ENCODE results near the gene HPF1.
"Not testable (repeated sequence)": the region's sequence is repeated elsewhere in the genome, so short reads cannot be mapped to it uniquely, and the experiment has no call there.

HPF1 gene

DNA sequence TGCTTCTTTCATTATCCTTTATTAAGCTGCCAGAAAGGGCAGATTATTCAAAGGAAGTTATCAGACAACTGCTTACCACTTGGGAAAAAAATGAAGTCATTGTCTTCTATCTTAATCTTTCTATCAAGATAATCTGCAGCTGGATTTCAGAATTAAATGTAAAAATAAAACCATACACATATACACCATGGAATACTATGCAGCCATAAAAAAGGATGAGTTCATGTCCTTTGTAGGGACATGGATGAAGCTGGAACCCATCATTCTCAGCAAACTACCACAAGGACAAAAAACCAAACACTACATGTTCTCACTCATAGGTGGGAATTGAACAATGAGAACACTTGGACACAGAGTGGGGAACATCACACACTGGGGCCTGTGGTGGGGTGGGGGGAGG is 19.1 kb downstream of the HPF1 start:
- DNase-seq (ENCODE audit: low spot score): not testable (repeated sequence)

DNA sequence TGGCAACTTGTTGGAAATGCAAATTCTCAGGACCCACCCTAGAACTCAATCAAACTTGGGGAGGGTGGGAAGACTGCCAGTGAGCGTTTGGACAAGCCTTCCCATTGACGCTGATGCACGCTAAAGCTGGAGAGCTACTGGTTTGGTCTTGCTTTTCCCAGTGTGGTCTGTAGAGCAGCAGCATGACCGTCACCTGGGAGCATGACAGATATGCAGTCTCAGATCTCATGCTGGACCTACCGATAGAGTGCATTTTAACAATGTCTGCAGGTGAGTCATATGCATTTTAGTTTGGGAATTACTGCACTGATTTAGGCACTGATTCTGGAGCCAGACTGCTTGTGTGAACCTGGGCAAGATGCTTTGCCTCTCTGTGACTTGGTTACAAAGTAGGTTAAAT is 27.2 kb downstream of the HPF1 start:
- DNase-seq (ENCODE audit: low spot score): no peak

DNA sequence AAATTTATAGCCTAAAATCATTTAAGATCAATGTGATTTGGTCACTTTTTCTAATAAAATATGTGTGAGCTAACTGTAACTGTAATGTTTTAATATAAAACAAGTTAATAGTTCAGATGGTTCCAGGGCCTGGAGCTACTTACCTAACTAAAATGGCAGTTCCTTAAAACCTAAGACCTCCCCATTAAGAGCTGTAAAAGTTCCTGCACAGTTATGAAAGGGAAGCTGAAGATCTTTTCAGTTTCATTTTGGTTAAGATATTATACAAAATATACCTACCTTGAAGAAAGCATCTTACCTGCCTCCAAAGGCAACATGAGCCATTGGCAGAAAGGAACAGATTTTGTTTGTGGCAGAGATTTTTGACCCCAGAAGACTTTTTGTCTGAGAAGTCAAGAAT is 30.1 kb downstream of the HPF1 start:
- no peak for DNase-seq (ENCODE audit: low spot score)

DNA sequence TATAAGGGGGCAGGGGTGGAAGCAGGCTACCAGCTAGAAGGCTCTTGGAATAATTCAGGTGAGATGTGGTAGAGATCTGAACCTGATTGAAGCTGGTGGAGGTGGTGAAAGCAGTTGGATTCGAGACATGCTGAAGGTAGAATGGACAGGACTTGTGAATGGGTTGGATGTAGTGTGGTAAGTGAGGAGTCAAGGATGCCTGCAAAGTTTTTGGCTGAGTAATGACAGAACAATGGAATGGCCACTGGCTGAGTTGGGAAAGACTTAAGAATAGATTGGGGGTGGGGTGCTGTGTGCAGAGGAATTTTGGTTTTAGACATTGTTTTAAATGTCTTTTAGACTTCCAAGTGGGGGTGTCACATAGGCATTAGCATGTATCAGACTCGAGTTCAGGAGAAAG is 33.5 kb downstream of the HPF1 start:
- DNase-seq (ENCODE audit: low spot score): peak; percentile 29

DNA sequence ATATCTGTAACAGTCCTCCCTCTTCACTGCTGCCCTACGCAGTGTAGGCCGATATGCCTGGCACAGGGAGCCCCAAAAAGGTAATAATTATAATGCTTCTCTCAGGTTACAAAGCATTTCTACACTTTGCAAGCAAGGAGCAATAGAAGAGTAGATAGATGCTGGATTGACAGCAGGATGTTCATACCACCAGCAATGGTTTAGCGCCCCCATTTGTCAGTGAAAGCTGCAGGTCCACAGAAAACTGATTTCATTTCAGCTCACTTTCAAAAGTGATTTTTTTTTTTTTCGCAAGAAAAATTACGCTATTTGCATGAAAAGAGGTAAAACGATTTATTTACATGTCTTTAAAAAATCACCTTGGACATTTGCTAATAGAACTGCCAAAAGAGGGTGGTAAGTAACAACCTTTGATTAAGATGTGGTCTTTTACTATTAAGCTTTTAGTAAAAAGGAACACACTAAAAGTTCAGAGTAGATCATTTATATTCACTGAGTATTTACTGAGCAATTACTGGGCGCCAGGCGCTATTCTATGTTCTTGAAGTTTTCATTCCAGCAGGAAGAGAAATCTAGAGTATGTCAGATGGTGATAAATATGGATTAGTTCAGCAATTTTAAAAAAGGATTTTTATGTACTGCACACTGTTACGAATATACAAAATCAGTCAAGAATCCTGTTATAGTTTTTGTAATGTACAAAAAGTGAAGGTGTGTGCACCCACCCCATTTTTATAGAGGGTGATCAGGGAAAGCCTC is 34.4 kb downstream of the HPF1 start:
- no peak for DNase-seq (ENCODE audit: low spot score)

DNA sequence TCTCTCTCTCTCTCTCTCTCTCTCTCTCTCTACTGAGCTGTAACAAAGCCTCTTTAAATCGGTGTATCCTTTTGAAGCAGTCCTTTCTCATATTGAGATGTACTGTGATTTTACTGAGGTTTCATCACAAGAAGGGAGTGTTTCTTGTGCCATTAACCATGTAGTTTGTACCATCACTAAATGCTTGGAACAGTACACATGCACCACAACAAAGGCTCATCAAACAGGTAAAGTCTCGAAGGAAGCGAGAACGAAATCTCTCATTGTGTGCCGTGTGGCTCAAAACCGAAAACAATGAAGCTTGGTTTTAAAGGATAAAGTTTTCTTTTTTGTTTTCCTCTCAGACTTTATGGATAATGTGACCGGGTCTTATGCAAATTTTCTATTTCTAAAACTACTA is 37.2 kb downstream of the HPF1 start:
- no peak for DNase-seq (ENCODE audit: low spot score)

DNA sequence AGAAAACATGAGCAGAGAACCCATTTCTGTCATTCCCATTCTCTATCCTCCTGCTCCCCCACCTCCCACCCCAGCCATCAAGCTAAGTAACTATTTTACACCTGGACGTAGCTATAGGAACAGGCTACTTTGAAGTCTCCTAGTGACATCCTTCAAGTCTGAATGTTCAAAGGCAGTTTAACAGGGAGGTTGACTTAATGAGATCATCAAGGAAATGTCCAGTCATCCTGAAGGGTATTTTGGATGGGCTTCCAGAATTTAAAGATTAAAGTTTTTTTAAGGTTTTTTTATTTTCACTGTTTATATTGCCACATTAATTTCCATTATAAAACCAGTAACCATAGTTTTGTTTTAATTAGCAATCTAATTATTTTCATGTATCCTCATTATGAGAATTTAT is 41.1 kb downstream of the HPF1 start:
- no peak for DNase-seq (ENCODE audit: low spot score)

DNA sequence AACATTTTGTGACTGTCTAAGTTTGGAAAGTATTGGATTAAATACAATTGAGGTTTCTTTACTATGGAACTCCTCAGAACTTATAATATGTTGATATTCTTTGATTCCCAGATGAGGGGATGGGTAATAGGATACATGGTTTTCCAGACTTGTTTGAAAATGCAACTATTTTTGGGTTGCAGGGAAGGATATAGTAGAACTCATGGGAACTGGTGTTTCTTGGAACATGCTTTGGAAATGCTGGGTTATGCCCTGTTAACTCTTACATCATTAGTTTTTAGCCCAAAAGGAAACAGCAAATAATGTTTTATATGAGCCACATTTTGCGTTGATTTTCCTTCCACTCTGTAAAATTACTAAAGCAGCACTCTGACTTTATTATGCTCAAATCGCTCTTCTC is 41.9 kb downstream of the HPF1 start:
- no peak for DNase-seq (ENCODE audit: low spot score)

DNA sequence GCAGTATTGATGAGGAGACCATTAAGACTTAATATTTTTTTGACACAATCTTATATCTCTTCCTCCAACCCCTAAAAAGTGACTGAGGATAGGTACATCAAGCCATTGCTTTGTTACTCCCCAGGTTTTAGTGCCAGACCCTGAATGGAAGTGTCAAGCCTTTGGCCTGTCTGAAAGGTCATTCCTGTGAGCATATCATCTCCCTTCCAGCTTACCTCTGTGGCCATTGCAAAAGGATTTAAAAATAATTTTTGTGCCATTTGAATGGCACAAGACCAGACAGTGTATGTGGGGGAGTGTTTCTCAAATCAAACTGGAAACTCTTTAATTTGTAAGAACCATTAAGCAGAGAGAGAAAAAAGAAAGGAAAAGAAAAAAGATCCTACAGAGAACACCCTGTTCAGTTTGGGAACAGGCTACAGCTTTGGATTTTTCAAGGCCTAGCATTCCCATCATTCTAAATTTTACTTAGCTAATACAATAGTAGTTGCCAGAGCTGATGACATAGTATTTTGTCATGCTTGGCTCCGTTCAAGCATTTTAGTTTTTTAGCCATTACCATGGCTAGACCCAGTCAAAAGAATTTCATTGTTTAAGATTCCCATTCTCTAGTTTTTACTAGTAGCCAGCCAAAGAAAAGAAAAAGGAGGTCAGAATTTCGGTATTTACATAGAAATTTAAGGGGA is 49.6 kb downstream of the HPF1 start:
- peak; percentile 8 for DNase-seq (ENCODE audit: low spot score)

DNA sequence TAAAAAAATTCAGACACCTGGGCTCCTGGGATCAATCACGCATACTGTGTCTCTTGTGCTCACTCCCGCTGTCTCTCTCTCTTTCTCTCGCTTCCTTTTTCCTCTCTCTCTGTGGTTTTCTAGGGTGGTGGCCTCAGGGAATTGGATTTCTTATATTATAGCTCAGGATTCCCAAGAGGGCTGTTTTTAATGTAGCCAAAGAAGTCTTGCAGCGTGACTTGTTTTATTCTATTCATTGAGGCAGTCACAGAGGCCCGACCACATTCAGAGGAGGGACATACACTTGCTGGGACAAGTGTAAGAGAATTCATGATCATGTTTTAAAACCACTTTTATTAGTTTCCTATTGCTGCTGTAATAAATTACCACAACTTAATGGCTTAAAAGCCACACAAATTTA is 59.4 kb downstream of the HPF1 start:
- DNase-seq (ENCODE audit: low spot score): no peak

DNA sequence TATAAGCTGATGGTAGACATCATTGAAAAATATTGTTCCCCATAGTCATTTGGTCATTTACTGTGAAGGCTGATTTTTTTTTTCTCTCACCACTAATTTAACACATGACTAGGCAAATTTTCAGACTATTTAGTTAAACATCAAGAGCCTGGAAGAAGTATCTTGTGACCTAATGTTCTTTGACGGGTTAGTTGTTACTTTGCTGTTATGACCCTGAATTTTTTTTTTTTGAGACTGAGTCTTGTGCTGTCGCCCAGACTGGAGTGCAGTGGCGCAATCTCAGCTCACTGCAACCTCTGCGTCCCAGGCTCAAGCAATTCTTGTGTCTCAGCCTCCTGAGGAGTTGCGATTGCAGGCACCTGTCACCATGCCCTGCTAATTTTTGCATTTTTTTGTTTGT is 67.0 kb downstream of the HPF1 start:
- no peak for DNase-seq (ENCODE audit: low spot score)

DNA sequence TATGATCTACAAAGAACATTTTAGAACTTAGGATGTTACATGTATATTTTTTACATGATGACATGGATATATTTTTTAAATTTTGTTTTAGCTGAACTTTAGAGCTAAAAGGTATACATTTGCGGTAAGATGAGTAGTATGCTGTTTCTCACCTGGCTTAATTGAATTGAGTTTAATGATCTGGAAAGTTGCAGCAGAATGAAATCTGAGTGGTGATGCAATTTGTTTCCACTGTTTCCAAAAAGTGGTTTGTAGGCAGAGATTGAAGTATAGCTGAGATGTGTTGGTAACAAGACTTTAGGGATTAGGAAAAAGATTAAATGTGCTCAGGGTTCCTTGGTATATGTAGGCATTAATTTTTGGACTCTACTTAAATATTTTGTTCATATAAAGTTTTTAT is 68.1 kb downstream of the HPF1 start:
- DNase-seq (ENCODE audit: low spot score): no peak

DNA sequence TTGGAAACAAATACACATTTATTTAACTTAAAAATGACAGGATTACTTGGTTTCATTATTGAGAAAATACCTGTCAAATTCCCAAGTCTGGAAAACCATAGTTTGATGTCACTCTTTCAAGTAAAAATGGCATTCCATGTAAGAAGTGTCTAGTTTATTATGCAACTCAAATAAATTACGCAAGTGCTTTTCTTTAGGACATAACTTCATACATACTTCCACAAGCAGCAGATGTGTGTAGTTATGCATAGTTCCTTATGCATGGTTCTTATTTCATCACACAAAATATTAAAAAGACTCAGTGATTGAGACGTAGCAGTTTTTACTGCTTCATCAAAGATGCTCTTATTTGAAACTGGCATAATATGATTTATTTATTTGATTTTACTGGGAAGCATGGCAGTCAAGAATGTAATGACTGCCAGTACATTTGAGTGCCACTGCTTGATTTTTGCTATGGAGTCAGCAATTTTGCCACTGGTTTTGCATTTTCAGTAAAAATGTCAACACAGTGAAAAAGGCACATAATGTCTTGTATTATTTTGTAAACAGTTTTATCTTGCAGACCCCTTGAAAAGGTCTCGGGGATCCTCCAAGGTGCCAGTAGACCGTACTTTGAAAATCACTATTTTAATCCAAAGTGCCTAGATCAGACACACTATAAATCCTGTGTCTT is 75.2 kb downstream of the HPF1 start:
- no peak for DNase-seq (ENCODE audit: low spot score)
